GM21515 (cell line): ENCODE data around the gene TMEM229B.

Source experiments
- ATAC-seq: cut with Tn5 transposase; IDR thresholded peaks from one replicate; pipeline ENCODE4 v1.9.1; 2021; ENCODE audit not compliant: unreplicated experiment

The TMEM229B gene

GRCh38 chr14:67426161-67426560 is 62.4 kb downstream of the TMEM229B start:
- ATAC-seq, result no peak

GRCh38 chr14:67425608-67426007 is 62.9 kb downstream of the TMEM229B start:
- no peak for ATAC-seq

GRCh38 chr14:67424539-67424938 is 64.0 kb downstream of the TMEM229B start:
- no peak for ATAC-seq

DNA sequence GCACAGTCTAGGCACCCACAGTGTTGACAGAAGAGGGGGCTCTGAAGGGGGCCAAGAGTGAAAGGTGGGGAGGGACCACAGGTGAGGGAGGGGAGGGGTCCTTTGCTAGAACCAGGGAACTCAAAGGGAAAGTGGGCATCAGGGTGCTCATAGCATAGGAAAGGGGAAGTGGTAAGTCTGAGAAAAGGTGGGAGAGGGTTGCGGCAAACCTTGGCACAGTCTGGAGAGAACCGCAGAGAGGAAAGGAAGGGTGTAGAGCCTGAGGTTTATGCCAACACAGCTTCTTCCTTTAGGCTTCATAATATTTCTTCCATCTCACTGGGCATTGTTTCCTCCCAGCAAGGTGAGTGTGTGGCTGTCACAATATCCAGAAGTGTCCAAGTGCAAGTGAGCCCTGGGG is 65.1 kb downstream of the TMEM229B start:
- no peak for ATAC-seq

DNA sequence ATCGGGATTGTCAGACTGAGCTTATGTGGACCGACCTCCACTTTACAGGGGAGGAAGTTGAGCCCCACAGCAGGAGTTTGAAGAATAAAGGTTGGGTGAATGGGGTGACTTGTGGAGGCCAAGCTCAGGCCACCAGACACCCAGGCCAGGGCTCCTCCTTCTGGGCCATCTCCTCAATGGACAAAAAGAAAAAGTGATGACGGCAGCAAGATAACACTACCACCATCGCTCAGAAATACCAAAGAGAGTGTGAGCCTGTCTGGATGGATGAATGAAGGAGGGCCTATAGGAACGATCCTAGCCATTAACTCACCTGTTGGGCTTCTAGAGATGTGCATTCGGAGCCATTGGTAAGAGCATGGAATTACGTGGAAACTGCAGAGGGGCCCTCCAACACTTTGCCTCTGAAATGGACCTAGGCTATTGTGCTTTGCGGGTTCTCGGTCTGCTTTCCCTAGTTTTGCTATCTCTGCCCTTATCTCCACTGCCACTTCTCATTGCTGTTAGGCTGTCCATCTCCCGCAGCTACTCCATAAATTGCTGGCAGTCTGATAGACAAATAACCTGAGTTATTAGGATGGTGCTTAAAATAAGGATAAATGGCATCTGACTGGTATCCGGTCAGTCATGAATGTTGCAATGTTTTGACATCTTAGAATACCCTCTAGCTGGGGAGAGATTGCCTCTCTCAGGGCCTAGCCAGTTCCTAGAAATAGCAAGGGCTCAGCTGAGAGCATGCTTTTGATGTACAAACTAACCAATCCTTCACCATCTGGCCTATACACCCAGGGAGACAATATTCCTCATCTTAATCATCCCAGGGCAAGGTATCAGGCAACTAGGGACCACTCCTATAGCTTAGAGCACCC is 66.9 kb downstream of the TMEM229B start:
- no peak for ATAC-seq
